ENCODE measurements around the gene KRT15. TPM values are rescaled to one million over a fixed set of nuclear protein-coding genes. Genes with fewer than 3 reads are reported as not detected.

KRT15 gene
- polyA plus RNA-seq, 3 donors from 2014 or later, result not detected

DNA sequence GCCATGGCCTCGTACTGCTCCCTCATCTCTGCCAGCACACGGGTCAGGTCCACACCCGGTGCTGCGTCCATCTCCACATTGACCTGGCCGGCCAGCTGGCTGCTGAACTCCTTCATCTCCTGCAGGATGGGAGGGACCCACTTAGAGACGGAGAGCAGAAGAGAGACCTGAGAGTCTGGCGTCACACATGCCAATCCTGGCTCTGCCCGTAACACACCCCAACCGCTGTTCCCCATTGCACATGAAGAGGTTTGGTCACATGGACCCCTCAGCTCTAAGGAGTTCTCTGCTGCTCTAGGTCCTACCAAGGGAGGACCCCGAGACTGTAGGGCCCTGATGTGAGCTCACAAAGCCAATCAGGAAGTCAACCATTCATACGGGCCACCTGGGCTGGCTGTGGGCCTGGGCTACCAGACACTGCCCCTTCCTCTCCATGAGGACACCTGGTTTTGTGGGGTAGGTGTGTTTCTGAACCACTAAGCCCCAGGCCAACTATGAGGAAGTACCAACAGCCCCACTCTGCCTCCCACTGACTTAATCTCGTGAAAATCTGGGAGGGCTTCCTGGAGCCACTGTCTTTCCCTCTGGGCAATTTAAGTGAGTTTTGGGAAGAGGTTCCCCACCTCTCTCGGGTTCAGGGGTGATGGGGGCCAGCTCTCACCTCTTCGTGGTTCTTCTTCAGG, 2.4 kb downstream of the KRT15 start:
- Mint-ChIP-seq H3K4me1 (no peaks in the 10 kb centered on the region), H3K27me3 (ENCODE audit: low read depth in 3 of 3) (peaks cover 2 to 8% (median 4%) of the 10 kb centered on the region in 3 donors), H3K27ac (no peak overlapping the region), H3K4me3 (no peak overlapping the region), H3K36me3 (no peaks in the 10 kb centered on the region), H3K9me3 (no peaks in the 10 kb centered on the region)
- no peak for DNase-seq

DNA sequence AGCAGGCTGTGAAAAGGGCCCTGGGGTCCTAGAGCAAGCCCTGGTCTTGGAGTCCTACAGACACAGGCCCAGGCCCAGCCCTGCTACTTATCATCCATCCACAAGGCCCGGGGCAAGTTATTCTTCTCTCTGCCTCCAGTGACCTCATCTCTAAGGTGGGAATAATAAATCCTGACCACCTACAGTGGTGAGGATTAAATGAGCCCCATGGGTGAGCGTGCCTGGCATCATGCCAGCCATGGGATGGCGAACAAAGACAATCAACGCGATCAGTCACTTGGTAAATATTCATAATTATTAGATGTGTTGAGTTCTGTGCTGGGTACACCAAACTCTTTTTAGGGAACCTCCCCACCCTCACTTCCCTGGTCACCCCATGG, 5.5 kb downstream of the KRT15 start:
- H3K4me3 Mint-ChIP-seq, result no peak overlapping the region
- H3K36me3 Mint-ChIP-seq, result no peaks in the 10 kb centered on the region
- H3K4me1 Mint-ChIP-seq, result no peaks in the 10 kb centered on the region
- no peaks in the 10 kb centered on the region for H3K9me3 Mint-ChIP-seq
- peaks cover 2 to 7% (median 6%) of the 10 kb centered on the region in 3 donors for H3K27me3 Mint-ChIP-seq (ENCODE audit: low read depth in 3 of 3)
- no peak overlapping the region for H3K27ac Mint-ChIP-seq
- no peak for DNase-seq

DNA sequence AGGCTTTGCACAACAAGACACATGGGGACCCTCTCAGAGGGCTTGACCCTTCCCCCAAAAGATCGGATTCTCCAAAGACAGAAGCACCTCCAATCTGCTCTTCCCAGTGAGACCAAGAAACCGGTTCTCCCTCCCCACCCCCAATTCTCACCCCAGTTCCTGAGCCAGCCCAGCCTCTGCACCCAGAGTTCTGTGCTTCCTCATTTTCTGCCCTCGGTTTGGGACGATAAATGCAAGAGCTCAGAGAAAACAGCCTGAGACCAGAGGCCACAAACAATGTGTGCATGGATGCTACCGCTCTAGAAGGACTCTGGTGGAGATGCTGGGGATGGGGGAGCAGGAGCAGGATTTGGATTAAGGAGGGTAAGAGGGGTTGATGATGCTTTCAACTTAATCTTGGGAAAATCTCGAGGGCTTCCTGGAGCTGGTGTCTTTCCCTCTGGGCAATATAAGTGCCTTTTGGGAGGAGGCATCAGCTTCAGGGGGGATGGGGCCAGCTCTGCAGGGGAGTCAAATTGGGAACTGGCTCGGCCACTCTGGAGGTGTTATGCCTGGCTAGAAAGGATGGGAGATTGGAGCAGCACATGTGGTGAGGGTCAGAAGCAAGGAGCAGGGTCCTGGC, 6.0 kb downstream of the KRT15 start:
- DNase-seq, result no peak
- no peak overlapping the region for H3K4me3 Mint-ChIP-seq
- H3K9me3 Mint-ChIP-seq, result no peaks in the 10 kb centered on the region
- H3K4me1 Mint-ChIP-seq, result no peaks in the 10 kb centered on the region
- no peaks in the 10 kb centered on the region for H3K36me3 Mint-ChIP-seq
- peaks cover 2 to 7% (median 6%) of the 10 kb centered on the region in 3 donors for H3K27me3 Mint-ChIP-seq (ENCODE audit: low read depth in 3 of 3)
- no peak overlapping the region for H3K27ac Mint-ChIP-seq

DNA sequence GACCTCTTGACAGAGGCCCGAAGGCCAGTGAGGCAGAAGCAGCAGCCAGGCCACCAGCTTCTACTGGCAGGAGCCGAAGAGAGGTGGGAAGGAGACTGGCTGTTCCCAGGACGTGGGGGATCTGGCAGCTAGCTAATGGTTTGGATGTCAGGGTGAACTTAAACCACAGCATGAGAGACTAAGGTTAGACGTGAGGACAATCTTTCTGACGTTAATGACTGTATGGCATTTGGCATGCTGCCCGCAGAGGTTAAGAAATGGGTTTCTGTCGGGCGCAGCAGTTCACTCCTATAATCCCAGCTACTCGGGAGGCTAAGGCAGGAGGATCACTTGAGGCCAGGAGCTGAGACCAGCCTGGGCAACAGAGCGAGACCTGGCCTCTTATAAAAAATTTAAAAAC, 7.0 kb downstream of the KRT15 start:
- H3K27me3 Mint-ChIP-seq (ENCODE audit: low read depth in 3 of 3), result peaks cover 2 to 7% (median 6%) of the 10 kb centered on the region in 3 donors
- no peaks in the 10 kb centered on the region for H3K36me3 Mint-ChIP-seq
- DNase-seq, result no peak
- no peak overlapping the region for H3K4me3 Mint-ChIP-seq
- H3K9me3 Mint-ChIP-seq, result no peaks in the 10 kb centered on the region
- H3K4me1 Mint-ChIP-seq, result no peaks in the 10 kb centered on the region
- no peak overlapping the region for H3K27ac Mint-ChIP-seq

DNA sequence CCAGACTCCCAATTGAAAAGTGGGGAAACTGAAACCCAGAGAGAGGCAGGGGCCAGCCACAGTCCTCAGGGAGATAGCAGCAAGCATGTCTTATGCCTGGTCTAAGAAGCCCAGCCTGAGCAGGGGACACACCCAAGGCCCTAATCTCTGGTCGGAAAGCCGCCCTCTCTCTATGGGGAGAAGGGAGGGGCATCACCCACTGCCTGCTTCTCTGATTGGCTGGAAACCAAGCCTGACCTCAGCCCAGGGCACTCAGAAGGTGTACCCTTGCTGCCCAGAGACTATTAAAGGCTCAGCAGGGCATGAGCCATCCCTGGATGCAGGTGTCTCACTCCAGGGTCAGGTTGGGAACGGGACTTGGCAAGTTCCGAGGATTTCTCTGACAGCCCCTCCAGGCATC, 7.6 kb downstream of the KRT15 start:
- Mint-ChIP-seq H3K4me1 (no peaks in the 10 kb centered on the region), H3K27ac (no peak overlapping the region), H3K4me3 (no peak overlapping the region), H3K36me3 (no peaks in the 10 kb centered on the region), H3K27me3 (ENCODE audit: low read depth in 3 of 3) (peaks cover 2 to 7% (median 6%) of the 10 kb centered on the region in 3 donors), H3K9me3 (no peaks in the 10 kb centered on the region)
- no peak for DNase-seq

DNA sequence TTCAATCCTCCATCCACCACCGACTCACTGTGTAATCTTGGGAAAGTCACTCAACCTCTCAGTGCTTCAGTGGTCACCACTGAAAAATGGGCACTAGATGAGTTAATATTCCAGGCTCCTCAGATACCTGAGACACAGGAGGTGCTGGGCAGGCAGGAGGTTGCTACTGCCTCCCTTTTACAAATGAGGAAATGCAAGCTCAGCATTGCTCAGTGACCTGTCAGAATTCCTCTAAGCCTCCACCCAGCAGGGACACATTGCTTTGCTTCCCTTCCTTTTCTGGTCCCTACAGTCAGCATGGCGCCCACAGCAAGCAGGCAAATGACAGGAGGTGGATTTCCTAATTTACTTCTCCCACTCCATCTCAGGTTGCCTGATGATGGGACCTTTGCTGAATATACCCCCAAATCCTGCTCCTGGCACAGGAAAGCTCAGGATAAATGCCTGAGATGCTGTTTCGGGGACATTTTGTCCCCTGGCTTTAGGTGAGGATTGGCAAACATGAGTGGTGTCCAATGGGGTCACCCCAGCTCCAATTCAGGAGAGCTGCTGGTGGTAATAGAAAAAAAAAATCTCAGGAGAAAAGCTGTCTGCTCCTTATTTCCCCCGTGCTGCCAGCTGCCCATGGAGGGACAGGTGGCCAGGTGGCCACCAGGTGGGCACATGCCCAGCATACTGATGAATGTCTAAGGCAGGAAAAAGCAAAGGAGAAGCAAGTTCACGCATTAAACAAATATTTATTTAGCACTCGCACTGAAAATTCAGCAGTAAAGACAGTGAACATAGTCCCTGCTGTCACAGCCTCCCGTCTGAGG, 8.2 kb downstream of the KRT15 start:
- DNase-seq, result no peak
- Mint-ChIP-seq H3K9me3 (no peaks in the 10 kb centered on the region), H3K4me1 (no peaks in the 10 kb centered on the region), H3K27me3 (ENCODE audit: low read depth in 3 of 3) (peaks cover 2 to 10% (median 6%) of the 10 kb centered on the region in 3 donors), H3K27ac (no peak overlapping the region), H3K36me3 (no peaks in the 10 kb centered on the region), H3K4me3 (no peak overlapping the region)

DNA sequence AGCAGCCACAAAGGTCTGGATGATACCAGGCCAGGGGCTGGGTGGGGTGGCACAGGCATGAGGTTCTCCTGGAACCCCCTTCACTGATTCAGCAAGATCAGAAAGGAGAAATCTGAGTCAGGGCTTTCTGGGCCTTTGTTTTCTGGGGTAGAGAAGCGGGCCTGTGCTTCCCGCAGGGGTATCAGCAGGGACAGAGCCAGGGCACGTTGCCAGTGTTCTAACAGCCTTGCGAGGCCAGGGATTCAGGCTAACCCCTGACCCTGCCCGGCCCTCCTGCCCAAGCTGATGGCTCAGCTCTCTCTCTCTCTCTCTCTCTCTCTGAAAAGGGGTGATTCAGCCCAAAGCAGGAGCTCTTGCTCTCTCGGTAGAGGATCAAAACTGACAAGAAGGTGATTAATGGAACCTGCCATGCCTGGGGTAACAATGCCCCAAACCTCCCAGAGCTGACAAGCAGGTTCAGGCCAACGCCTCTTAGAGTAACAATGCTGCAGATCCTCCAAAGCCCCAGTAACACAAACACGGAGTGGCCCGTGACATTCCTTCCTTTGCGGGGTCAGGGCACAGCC, 11.3 kb downstream of the KRT15 start:
- Mint-ChIP-seq H3K27ac (no peak overlapping the region), H3K27me3 (ENCODE audit: low read depth in 3 of 3) (peaks cover 0 to 6% (median 4%) of the 10 kb centered on the region in 3 donors), H3K36me3 (no peaks in the 10 kb centered on the region), H3K4me3 (no peak overlapping the region), H3K9me3 (no peaks in the 10 kb centered on the region), H3K4me1 (no peaks in the 10 kb centered on the region)
- DNase-seq, result no peak

DNA sequence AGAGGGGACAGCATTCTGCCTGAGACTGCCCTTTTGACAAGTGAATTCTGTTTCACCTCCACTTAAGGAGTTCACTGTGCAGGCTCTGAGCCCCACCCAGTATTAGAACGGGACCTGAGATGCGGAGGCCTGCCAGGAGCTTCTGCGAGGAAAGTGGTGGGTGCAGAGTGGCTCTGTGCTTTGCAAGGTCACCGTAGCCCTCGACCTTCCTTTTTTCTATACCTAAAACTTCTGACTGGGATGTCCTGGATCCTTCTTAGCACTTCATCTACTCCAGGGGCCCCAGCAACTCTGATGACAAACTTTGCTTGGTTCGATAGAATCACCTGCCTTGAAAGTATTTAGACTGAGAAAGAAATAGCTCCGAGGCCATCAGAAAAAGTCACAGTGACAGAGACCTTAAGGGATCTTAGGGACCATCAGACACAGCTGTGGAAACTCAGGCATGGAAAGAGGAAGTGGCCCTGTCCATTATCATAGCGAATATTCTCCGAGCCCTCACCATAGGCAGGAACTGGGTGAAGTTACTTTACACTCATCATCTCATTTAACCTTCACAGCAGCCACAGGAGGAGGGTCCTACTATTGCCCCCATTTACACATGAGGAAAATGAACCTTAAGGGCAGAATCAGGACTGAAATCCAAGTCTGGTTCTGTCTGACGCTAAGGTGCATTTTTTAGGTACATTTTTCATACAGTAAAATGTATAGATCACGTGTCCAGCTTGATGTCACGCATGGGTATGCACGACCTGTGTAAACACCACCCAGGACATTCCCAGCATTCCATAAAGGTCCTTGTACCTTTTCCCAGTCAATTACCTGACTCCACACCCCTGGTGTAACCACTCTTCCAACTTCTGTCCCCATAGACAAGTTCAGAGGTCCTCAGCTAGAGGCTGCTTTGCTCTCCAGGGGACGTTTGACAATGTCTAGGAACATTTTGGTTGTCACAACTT, 12.6 kb downstream of the KRT15 start:
- DNase-seq, result no peak
- no peak overlapping the region for H3K27ac Mint-ChIP-seq
- H3K27me3 Mint-ChIP-seq (ENCODE audit: low read depth in 3 of 3), result peaks cover 0 to 6% (median 3%) of the 10 kb centered on the region in 3 donors
- H3K36me3 Mint-ChIP-seq, result no peaks in the 10 kb centered on the region
- no peaks in the 10 kb centered on the region for H3K9me3 Mint-ChIP-seq
- H3K4me3 Mint-ChIP-seq, result no peak overlapping the region
- H3K4me1 Mint-ChIP-seq, result no peaks in the 10 kb centered on the region

DNA sequence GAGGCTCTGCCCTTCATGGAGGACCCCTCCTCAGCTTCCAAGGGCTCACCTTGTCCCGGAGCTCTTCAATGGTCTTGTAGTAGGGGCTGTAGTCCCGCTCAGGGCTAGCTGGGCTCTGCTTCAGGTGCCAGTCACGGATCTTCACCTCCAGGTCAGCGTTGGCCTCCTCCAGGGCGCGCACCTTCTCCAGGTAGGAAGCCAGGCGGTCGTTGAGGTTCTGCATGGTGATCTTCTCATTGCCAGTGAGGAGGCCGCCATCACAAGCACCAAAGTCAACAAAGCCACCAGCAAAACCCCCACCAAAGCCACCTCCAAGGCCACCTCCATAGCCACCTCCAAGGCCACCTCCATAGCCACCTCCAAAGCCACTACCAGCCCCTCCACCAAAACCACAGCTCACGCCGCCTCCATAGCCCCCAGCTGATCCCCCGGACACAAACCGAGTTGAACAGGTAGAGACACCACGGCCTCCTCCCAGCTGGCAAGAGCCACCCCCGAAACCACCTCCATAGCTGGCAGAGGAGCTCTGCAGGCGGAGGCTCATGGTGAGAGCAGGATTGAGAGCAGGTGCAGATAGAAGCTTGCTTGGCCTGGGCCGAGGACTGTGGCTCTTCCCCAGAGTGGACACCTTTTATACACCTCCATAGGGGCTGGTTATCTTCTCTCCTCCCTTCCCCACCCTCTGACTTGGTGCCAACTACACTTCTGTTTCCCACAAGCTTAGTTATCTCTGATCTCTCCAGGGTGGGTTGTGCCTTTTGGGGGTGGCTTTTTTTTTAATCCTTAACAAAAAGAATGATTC, 13.5 kb downstream of the KRT15 start, which contains the start of gene KRT13:
Gene KRT13 (minus strand): TSS at position 606 of the 802 bp plus-strand sequence. CDS start 62 bp downstream, at position 544.
- no peak for DNase-seq
- Mint-ChIP-seq H3K4me3 (no peak within 1 kb of the TSS), H3K36me3 (no peaks in the 10 kb centered on the region), H3K27me3 (ENCODE audit: low read depth in 3 of 3) (peaks cover 0 to 5% (median 4%) of the 10 kb centered on the region in 3 donors), H3K27ac (no peak within 1 kb of the TSS), H3K4me1 (no peaks in the 10 kb centered on the region), H3K9me3 (no peaks in the 10 kb centered on the region)

DNA sequence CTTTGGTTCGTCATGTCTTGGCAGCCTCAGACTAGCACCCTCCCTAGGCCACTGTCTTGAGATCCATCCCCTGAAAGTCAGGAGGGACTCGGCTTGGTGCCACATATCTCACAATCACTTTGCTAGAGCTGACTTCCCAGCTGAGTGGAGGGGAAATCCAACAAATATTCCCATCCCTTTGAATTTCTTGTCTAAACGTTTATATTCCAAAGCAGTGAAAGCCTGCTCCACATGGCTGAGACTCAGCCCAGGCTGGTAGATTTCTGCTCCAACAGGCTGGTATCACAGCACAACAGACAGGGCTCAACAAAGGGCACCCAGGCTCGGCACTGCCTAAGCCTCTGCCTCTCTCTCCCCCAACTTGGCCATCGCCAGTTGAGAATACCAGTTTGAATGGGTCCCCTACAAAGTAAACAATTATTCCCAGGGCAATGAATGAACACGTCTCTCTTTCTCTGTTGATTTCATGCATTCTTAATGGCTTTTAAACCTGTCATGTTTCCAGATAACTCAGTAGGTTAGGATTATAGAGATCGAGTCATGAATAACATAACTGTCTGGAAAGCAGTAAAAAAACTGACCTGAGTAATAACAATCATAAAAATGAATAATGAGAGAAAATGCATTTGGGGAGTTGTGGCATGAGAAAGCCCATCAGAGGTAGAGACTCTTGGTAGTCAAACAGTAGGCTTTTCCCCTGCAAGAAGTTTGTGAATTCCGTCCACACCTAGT, 14.3 kb downstream of the KRT15 start:
- Mint-ChIP-seq H3K9me3 (no peaks in the 10 kb centered on the region), H3K36me3 (no peaks in the 10 kb centered on the region), H3K4me1 (no peaks in the 10 kb centered on the region), H3K27me3 (ENCODE audit: low read depth in 3 of 3) (peaks cover 0 to 5% (median 4%) of the 10 kb centered on the region in 3 donors), H3K27ac (no peak overlapping the region), H3K4me3 (no peak overlapping the region)
- no peak for DNase-seq

DNA sequence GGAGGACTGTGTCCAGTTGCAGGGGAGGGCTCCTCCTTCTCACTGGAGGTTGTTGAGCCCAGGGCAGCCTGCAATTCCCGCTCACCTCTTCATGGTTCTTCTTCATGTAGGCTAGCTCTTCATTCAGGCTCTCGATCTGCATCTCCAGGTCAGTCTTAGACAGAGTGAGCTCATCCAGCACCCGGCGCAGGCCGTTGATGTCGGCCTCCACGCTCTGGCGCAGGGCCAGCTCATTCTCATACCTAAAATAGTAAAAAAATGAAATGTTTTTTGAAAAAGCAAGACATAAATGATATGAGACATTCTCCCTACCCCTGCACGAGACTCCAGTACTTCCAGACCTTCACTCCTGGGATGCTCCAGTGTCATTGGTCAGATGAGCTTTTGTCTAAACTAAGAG, 15.5 kb downstream of the KRT15 start:
- H3K36me3 Mint-ChIP-seq, result no peaks in the 10 kb centered on the region
- no peaks in the 10 kb centered on the region for H3K4me1 Mint-ChIP-seq
- no peak overlapping the region for H3K27ac Mint-ChIP-seq
- no peaks in the 10 kb centered on the region for H3K9me3 Mint-ChIP-seq
- peaks cover 0 to 5% (median 4%) of the 10 kb centered on the region in 3 donors for H3K27me3 Mint-ChIP-seq (ENCODE audit: low read depth in 3 of 3)
- no peak overlapping the region for H3K4me3 Mint-ChIP-seq
- DNase-seq, result no peak

All from immature natural killer cell (primary cell).